NOMO-1 treated with dmso at 0.1 percent for 144 hours (cell line): ENCODE measurements around the gene ATP5MG.
"Not testable (repeated sequence)": the region's sequence is repeated elsewhere in the genome, so short reads cannot be mapped to it uniquely, and the experiment has no call there.

Experiments used
- DNase-seq: peaks from one replicate; lab custom pipeline; 2025; ENCODE audit not compliant: unreplicated experiment; lab: John Stamatoyannopoulos, UW

ATP5MG gene, protein sequence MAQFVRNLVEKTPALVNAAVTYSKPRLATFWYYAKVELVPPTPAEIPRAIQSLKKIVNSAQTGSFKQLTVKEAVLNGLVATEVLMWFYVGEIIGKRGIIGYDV

DNA sequence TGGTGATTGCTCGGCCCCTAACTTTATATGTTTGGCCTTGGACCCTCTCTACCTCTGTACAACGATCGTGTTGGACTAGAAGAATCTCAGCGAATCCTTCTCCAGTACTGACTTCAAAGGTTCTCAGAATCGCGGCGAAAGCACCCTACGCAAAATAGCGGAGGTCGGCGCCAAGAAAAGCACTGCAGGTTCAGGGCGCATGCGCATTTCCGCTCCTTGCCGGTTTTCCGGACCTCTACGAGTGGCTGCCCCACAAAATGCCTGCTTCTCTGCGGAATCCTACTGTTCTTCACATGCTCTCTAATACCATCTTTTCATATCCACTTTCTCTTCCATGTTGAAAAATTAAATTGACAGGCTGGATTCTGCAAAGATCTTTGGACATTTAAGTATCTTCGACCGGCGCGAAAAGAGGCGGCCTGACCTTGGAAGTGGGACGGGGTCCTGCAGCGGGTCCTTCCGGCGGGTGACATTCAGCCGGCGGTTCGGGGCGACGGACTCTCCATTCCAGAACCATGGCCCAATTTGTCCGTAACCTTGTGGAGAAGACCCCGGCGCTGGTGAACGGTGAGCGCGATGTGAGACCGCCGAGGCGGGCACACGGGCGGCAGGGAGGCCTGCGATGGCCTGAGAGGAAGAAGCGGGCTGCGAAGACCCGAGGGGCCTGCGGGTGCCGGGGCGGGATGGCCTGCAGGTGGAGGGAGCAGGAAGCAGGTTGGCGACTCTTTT is at the start of gene ATP5MG:
ATP5MG (plus strand) TSS at position 456 of the 729 bp plus-strand sequence; CDS start at position 516, 60 bp downstream.
- peak; percentile 88 for DNase-seq

- no peak for DNase-seq
Observed at GRCh38 chr11:118353084-118353710, 48.2 kb upstream of the ATP5MG start.

DNA sequence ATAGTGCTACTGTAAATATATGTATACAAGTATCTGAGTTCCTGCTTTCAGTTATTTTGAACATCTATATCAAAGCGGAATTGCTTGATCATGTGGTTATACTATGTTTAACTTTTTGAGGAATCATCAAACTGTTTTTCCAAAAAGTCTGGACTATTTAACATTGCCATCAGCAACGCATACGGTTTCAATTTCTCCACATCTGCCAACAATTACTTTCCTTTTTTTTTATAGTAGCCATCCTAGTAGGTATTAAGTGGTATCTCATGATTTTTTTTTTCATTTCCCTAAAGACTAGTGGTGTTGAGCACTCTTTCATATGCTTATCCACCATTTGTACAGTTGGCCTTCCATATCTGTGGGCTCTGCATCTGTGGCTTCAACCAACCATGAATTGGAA is 43.3 kb upstream of the ATP5MG start:
- DNase-seq, result no peak

DNA sequence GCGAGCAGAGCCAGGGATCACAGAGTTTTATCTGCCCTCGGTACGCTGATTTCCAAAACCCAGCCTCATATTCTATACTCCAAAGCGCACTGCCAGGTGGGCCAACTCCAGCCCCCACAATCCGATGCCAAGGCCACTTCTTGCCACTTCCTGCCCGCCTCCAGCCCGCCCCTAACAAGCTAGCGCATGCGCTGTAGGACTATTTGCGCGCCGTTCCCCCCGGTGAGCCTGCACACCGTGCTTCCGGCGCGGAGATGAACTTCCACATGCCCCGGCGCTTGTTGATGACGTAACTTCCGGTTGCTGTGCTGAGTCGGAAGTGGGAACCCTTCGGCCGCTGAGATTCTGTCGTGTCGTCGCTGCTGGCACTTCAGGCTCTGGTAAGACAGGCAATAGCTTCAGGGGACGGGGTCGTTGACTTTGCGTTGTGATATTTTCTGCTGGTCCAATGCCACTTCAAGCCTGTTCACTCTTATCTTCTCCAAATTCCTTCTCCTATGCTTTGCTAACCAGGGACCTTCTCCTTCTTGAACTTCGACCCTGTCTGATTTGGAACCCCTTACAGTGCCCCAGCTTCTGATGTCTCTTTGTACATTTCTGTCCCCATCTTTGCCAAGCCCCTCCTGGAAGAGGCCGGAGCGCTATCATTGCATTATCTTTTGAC is 42.0 kb upstream of the ATP5MG start, which contains the start of gene UBE4A:
UBE4A (plus strand) TSS at position 306 of the 664 bp plus-strand sequence. CDS start 5,481 bp downstream, outside the sequence.
- peak; percentile 90 for DNase-seq

- no peak for DNase-seq
Observed at GRCh38 chr11:118364956-118365615, 36.3 kb upstream of the ATP5MG start.

DNA sequence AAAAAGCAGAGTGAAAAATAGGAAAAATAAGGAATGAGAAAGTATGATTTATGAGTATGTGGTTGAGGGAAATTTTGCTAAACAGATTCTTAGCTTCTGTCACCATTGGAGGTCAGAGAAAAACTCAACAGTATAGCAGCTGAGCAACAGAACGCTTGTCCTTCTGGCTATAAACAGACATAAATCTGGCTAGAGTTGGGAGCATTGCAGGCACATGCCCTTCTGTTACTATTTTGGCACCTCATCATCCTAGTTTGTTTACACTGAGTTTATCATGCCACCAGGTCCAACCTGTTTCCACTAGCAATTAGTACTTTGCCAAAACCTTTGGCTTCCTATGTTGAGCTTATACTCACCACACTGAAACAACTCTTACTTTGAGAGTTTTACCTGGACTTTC is 35.1 kb upstream of the ATP5MG start:
- DNase-seq, result no peak

DNA sequence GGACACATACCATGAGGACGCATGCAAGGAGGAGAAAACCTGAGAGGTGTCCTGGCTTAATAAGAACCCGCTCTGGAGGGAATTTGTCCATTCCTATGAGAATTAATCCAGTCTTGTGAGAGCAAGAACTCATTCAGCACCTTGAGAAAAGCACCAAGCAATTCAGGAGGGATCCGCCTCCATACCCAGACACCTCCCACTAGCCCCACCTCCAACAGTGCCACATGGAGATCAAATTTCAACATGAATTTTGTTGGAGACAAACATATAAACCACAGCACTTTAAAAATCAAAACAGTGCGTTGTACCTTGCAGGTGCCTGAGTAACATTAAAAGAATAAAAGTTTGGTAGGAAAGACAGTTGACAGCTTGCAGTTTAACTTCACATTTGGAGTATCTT is 30.6 kb upstream of the ATP5MG start:
- no peak for DNase-seq

DNA sequence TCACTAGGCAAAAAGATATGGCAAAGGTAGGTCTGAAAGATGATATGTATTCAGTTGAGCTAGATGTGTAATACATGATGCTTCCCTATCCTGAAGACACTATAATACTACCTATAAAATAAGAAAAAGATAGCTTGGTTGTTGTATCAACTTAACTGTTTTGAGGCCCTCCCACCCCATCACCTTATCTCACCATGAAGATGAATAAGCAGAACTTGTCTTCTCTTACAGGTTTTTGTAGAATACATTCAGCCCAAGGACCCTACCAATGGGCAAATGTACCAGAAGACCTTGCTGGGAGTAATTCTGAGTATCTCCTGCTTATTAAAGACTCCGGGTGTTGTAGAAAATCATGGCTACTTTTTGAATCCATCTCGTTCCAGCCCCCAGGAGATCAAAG is 28.1 kb upstream of the ATP5MG start:
- DNase-seq, result no peak

DNA sequence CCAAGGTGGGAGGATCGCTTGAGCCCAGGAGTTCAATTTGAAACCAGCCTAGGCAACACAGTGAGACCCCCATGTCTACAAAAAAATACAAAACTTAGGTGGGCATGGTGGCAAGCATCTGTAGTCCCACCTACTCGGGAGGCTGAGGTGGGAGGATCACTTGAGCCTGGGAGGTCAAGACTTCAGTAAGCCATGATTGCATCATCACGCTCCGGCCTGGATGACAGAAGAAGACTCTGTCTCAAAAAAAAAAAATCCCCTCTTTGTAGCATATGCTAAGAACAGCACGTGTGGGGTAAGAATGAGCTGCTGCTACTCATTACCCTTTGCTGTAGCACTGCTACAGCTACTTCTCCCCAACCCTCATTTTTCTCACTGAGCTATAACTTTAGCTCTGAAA is 27.5 kb upstream of the ATP5MG start:
- DNase-seq, result no peak

DNA sequence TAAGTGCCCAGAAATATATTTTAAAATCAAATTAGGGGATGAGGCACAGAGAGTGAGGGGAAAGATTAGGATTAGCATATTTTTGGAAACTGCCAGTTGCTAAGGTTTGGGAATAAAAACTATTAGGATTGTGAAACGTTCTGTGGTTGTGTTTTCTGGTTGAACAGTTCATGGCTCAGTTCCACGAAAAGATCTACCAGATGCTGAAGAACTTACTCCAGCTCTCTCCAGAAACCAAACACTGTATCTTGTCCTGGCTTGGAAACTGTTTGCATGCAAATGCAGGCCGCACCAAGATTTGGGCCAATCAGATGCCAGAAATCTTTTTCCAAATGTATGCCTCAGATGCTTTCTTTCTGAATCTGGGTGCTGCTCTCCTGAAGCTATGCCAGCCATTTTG is 26.7 kb upstream of the ATP5MG start:
- DNase-seq, result no peak

GRCh38 chr11:118375978-118376377 is 25.4 kb upstream of the ATP5MG start:
- no peak for DNase-seq

DNA sequence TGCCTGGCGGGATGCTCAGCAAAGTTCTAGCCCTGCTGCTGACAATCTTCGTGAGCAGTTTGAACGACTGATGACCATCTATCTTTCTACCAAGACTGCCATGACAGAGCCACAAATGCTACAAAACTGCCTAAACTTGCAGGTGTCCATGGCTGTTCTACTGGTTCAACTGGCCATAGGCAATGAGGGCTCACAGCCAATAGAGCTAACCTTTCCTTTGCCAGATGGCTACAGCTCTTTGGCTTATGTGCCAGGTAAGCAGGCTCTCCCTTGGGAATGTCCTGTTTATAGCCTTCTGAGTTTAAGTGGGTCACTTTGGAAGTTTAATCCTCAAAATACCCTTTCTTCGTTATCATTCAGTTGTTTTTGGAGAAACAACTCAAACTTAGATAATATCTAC is 21.9 kb upstream of the ATP5MG start:
- DNase-seq, result no peak

DNA sequence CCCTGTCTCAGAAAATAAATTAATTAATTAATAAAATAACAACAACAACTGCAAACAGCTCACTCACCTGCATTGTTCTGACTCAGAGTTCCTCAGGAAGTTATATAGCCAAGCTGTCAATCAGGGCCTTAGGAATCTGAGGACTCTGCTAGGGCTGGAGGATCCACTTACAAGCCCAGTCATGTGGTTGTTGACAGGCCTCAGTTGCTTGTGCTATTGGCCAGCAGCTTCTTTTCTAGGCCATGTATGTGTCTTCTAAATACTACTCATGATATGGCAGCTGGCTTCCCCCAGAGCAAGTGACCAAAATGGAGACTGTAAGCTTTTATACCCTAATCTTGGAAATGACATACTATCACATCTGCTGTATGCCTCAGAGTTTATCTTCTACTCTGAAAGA is 20.8 kb upstream of the ATP5MG start:
- DNase-seq, result no peak

DNA sequence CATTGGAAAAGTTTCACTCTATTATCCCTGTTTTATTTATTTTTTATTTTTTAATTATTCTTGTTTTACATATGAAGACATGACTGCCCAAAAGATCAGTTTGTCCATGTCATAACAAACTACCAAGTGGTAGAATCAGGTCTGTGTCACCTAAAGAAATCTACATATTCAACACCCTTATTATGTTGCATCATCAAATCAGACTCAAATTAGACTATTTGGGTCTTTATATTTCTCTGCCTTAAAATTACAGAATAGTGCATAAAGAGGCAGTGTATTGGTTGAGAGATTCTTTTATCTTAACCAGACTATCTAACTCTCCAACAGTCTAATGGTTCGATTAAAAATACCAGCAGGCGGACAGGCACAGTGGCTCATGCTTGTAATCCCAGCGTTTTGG is 18.5 kb upstream of the ATP5MG start:
- DNase-seq, result no peak

- DNase-seq, result no peak
Observed at GRCh38 chr11:118383657-118384056, 17.7 kb upstream of the ATP5MG start.

GRCh38 chr11:118396097-118396501 is 5.3 kb upstream of the ATP5MG start:
- DNase-seq, result no peak

DNA sequence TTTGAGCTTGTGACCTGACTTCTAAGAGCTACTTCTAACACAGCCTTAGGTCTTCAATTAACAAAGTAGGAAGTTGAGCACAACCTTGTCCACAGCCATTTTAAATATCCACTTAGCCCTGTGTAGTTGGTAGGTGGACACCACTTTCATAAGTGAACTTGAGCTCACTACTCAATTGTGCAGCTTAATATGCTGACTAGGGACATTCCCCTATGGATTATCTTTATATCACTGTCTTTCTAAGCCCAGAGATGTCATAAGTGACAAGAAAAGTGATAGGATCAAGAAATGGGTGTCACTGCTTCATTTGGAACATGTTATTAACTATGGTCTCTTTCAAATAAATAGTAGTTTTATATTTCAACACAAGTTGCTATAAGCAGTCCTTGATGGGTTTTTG is 4.0 kb upstream of the ATP5MG start:
- DNase-seq, result no peak

GRCh38 chr11:118398791-118399559 is 2.4 kb upstream of the ATP5MG start:
- DNase-seq, result no peak

- no peak for DNase-seq
Observed at GRCh38 chr11:118401880-118402590, 629 bp downstream of the ATP5MG start.

- DNase-seq, result not testable (repeated sequence)
Observed at GRCh38 chr11:118402594-118402993, 1.2 kb downstream of the ATP5MG start.
